Measurements from ENCODE around the gene ATP8B4.

The ATP8B4 gene

DNA sequence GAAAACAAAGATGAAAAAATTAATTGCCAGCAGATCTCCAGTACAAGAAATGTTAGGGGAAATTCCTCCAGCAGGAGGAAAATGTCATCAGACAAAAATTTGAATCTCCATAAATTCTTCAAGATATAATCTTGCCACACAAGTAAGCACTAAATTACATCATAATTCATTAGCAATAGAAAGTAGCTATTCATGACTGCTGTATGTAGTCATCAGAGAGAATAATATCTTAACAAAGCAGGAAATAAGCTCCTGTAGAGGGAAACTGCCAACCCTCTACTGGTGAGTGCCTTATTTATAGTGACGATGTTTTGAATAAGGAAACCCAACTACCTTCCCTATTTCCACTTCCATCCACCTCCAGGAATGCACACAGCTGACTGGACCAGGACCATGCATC lies 47.2 kb upstream of the ATP8B4 start:
- TF ChIP-seq FOXM1 (IDR thresholded peaks at IDR 0.05; ENCODE audit: borderline replicate concordance, low read depth) (no peak), ZBTB7A (IDR thresholded peaks at IDR 0.05; ENCODE audit: low read depth) (no peak), TAF1 (IDR thresholded peaks at IDR 0.05; ENCODE audit: low read depth) (no peak), NFIC (IDR thresholded peaks at IDR 0.05) (no peak), EGR1 (IDR thresholded peaks at IDR 0.05) (no peak), RAD21 (IDR thresholded peaks at IDR 0.05; ENCODE audit: low read depth) (no peak), TEAD4 (IDR thresholded peaks at IDR 0.05) (no peak), EP300 (IDR thresholded peaks at IDR 0.05; ENCODE audit: borderline replicate concordance) (no peak), REST (IDR thresholded peaks at IDR 0.05; ENCODE audit: low read depth) (no peak), CEBPB (IDR thresholded peaks at IDR 0.05) (no peak), YY1 (IDR thresholded peaks at IDR 0.05; ENCODE audit: low read depth) (no peak), CREB1 (IDR thresholded peaks at IDR 0.05; ENCODE audit: low read depth) (no peak), TCF12 (IDR thresholded peaks at IDR 0.05; ENCODE audit: low read depth) (no peak)
- TF ChIP-seq, protein P1, sequence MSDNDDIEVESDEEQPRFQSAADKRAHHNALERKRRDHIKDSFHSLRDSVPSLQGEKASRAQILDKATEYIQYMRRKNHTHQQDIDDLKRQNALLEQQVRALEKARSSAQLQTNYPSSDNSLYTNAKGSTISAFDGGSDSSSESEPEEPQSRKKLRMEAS (IDR thresholded peaks at IDR 0.05): no peak
- TF ChIP-seq, protein P2, sequence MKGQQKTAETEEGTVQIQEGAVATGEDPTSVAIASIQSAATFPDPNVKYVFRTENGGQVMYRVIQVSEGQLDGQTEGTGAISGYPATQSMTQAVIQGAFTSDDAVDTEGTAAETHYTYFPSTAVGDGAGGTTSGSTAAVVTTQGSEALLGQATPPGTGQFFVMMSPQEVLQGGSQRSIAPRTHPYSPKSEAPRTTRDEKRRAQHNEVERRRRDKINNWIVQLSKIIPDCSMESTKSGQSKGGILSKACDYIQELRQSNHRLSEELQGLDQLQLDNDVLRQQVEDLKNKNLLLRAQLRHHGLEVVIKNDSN (IDR thresholded peaks at IDR 0.05): no peak

DNA sequence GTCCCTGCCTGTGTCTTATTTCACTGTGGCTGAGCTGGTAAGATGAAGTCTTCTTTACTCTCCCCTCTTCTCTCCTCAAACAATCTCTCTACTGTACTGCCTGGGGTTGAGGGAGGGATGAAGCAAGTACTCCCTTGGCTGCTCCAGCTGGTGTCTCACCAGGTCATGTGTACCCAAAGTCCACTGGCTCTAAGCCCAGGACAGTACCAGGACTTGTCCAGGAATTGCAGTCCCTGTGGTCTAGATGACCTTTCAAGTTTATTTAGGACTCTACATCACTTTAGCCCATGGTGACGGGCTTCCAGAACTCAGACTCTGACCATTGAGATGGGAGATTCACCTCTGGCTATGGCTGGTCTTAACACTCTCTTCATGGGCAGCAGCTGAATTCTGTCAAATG lies 45.4 kb upstream of the ATP8B4 start:
- no peak for TF ChIP-seq EGR1 (IDR thresholded peaks at IDR 0.05)
- TF ChIP-seq CREB1 (IDR thresholded peaks at IDR 0.05; ENCODE audit: low read depth): no peak
- no peak for TF ChIP-seq EP300 (IDR thresholded peaks at IDR 0.05; ENCODE audit: borderline replicate concordance)
- no peak for TF ChIP-seq ZBTB7A (IDR thresholded peaks at IDR 0.05; ENCODE audit: low read depth)
- TF ChIP-seq TCF12 (IDR thresholded peaks at IDR 0.05; ENCODE audit: low read depth): no peak
- TF ChIP-seq, protein P2 (IDR thresholded peaks at IDR 0.05): no peak
- no peak for TF ChIP-seq REST (IDR thresholded peaks at IDR 0.05; ENCODE audit: low read depth)
- TF ChIP-seq TEAD4 (IDR thresholded peaks at IDR 0.05): no peak
- no peak for TF ChIP-seq RAD21 (IDR thresholded peaks at IDR 0.05; ENCODE audit: low read depth)

DNA sequence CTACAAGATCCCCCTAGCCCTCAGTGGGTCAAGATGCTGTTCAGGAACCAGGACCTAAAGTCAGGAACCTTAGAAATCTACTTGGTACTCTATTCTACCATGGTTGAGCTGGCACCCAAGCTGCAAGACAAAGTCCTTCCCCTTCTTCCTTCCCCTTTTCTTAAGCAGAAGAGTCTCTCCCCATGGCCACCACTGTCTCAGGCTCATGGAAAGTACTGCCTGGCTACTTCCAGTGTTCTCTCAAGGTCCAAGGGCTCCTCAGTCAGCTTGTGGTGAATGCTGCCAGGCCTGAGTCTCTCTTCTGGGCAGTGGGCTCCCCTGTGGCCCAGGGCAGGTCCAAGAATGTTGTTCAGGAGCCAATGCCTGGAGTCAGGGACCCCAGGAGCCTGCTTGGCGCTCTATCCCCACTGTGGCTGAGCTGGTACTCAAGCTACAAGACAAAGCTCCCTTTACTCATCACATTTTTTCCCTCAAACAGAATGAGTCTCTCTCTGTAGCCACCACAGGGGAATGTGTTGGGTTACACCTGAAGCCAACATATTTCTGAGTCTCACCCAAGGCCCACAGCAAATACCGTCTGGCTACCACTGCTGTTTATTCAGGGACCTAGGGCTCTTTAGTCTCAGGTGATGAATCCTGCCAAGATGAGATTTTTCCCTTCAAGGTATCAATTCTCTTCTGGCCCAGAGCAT lies 44.8 kb upstream of the ATP8B4 start:
- TF ChIP-seq TAF1 (IDR thresholded peaks at IDR 0.05; ENCODE audit: low read depth) (no peak), CREB1 (IDR thresholded peaks at IDR 0.05; ENCODE audit: low read depth) (no peak), TCF12 (IDR thresholded peaks at IDR 0.05; ENCODE audit: low read depth) (no peak), EGR1 (IDR thresholded peaks at IDR 0.05) (no peak), YY1 (IDR thresholded peaks at IDR 0.05; ENCODE audit: low read depth) (no peak), FOXM1 (IDR thresholded peaks at IDR 0.05; ENCODE audit: borderline replicate concordance, low read depth) (no peak), CEBPB (IDR thresholded peaks at IDR 0.05) (no peak), RAD21 (IDR thresholded peaks at IDR 0.05; ENCODE audit: low read depth) (no peak), EP300 (IDR thresholded peaks at IDR 0.05; ENCODE audit: borderline replicate concordance) (no peak), REST (IDR thresholded peaks at IDR 0.05; ENCODE audit: low read depth) (no peak), TEAD4 (IDR thresholded peaks at IDR 0.05) (no peak), NFIC (IDR thresholded peaks at IDR 0.05) (no peak)
- TF ChIP-seq, protein P2 (IDR thresholded peaks at IDR 0.05): no peak

Measured in Ishikawa (cell line).